H9 (cell line): ENCODE results near the gene UGT1A8. TPM values are rescaled to one million over a fixed set of nuclear protein-coding genes. Genes with fewer than 3 reads are reported as not detected.

ENCODE experiments used
- DNase-seq: peaks from one replicate; pipeline ENCODE4 v3.0.0-alpha.2; 2017
- H2AFZ ChIP-seq: one replicate; pipeline ENCODE4 v1.6.1; 2013; ENCODE audit warnings: mild to moderate bottlenecking, low read length, control low read depth, moderate library complexity
- H2AK5ac ChIP-seq: 2 replicates; pipeline ENCODE4 v1.6.1; 2013; ENCODE audit warnings: low read length, control low read depth, mixed read lengths; ENCODE audit not compliant: insufficient read length
- H2BK120ac ChIP-seq: one replicate; pipeline ENCODE4 v1.6.1; 2013; ENCODE audit warnings: low read depth, mild to moderate bottlenecking, low read length, control low read depth, inconsistent platforms; ENCODE audit not compliant: poor library complexity, severe bottlenecking
- H2BK12ac ChIP-seq: 2 replicates; pipeline ENCODE4 v1.6.1; 2013; ENCODE audit warnings: low read length, control low read depth, mixed read lengths, low read depth; ENCODE audit not compliant: insufficient read length
- H2BK15ac ChIP-seq: 2 replicates; pipeline ENCODE4 v1.6.1; 2013; ENCODE audit warnings: low read depth, low read length, control low read depth
- H2BK20ac ChIP-seq: one replicate; pipeline ENCODE4 v1.6.1; 2013; ENCODE audit warnings: low read depth, mild to moderate bottlenecking, low read length, control low read depth, inconsistent platforms; ENCODE audit not compliant: poor library complexity, severe bottlenecking
- H2BK5ac ChIP-seq: 2 replicates; pipeline ENCODE4 v1.6.1; 2013; ENCODE audit warnings: low read length, control low read depth, mixed read lengths; ENCODE audit not compliant: insufficient read length
- H3K14ac ChIP-seq: 2 replicates; pipeline ENCODE4 v1.6.1; 2013; ENCODE audit warnings: low read length, control low read depth; ENCODE audit not compliant: insufficient read depth
- H3K18ac ChIP-seq: 2 replicates; pipeline ENCODE4 v1.6.1; 2013; ENCODE audit warnings: low read depth, mild to moderate bottlenecking, mixed read lengths, low read length, control low read depth; ENCODE audit not compliant: insufficient read length
- H3K23ac ChIP-seq: 2 replicates; pipeline ENCODE4 v1.6.1; 2013; ENCODE audit warnings: low read length, control low read depth, mixed read lengths, low read depth; ENCODE audit not compliant: insufficient read length
- H3K23me2 ChIP-seq: 2 replicates; pipeline ENCODE4 v1.6.1; 2013; ENCODE audit warnings: low read depth, mild to moderate bottlenecking, mixed read lengths, low read length, control low read depth; ENCODE audit not compliant: insufficient read length, poor library complexity, severe bottlenecking
- H3K27ac ChIP-seq: 2 replicates; pipeline ENCODE4 v1.5.1; 2013; ENCODE audit warnings: low read length, control low read depth, mixed read lengths, low read depth; ENCODE audit not compliant: insufficient read length
- H3K27me3 ChIP-seq: 2 replicates; pipeline ENCODE4 v1.6.1; 2013; ENCODE audit warnings: low read length, control low read depth, inconsistent platforms; ENCODE audit not compliant: insufficient read depth
- H3K4ac ChIP-seq: 2 replicates; pipeline ENCODE4 v1.6.1; 2013; ENCODE audit warnings: low read depth, mild to moderate bottlenecking, control low read depth, inconsistent platforms, low read length, moderate library complexity
- H3K4me1 ChIP-seq: 2 replicates; pipeline ENCODE4 v1.6.1; 2013; ENCODE audit warnings: low read length, control low read depth, inconsistent platforms; ENCODE audit not compliant: insufficient read depth
- H3K4me2 ChIP-seq: 2 replicates; pipeline ENCODE4 v1.6.1; 2013; ENCODE audit warnings: low read length, control low read depth, mixed read lengths; ENCODE audit not compliant: insufficient read length, insufficient read depth
- H3K56ac ChIP-seq: 2 replicates; pipeline ENCODE4 v1.6.1; 2013; ENCODE audit warnings: low read depth, mild to moderate bottlenecking, mixed read lengths, low read length, control low read depth; ENCODE audit not compliant: insufficient read length
- H3K79me1 ChIP-seq: 2 replicates; pipeline ENCODE4 v1.6.1; 2013; ENCODE audit warnings: low read depth, mild to moderate bottlenecking, moderate library complexity, low read length, control low read depth, inconsistent platforms; ENCODE audit not compliant: insufficient read depth, poor library complexity, severe bottlenecking
- H3K79me2 ChIP-seq: 2 replicates; pipeline ENCODE4 v1.6.1; 2013; ENCODE audit warnings: low read length, control low read depth, inconsistent platforms; ENCODE audit not compliant: insufficient read depth
- H3K9ac ChIP-seq: 2 replicates; pipeline ENCODE4 v1.6.1; 2013; ENCODE audit warnings: low read length, control low read depth, mixed read lengths; ENCODE audit not compliant: insufficient read length; ENCODE audit errors: extremely low read depth
- H3K9me3 ChIP-seq: one replicate; pipeline ENCODE4 v1.6.1; 2013; ENCODE audit warnings: low read depth, low read length, inconsistent platforms; ENCODE audit not compliant: control insufficient read depth
- H3T11ph ChIP-seq: one replicate; pipeline ENCODE4 v1.6.1; 2013; ENCODE audit warnings: mild to moderate bottlenecking, low read length, control low read depth, inconsistent platforms
- H4K20me1 ChIP-seq: one replicate; pipeline ENCODE4 v1.6.1; 2013; ENCODE audit not compliant: control insufficient read depth, insufficient read length, insufficient read depth
- H4K5ac ChIP-seq: 2 replicates; pipeline ENCODE4 v1.6.1; 2013; ENCODE audit warnings: low read depth, mild to moderate bottlenecking, mixed read lengths, low read length, control low read depth; ENCODE audit not compliant: insufficient read length
- H4K8ac ChIP-seq: replicated peaks from 2 replicates; pipeline ENCODE4 v1.6.1; 2013; ENCODE audit warnings: low read length, control low read depth, mixed read lengths, low read depth; ENCODE audit not compliant: insufficient read length
- H4K91ac ChIP-seq: 2 replicates; pipeline ENCODE4 v1.6.1; 2013; ENCODE audit warnings: low read depth, mild to moderate bottlenecking, moderate library complexity, mixed read lengths, low read length, control low read depth; ENCODE audit not compliant: insufficient read length
- H3K27ac Mint-ChIP-seq, 3 experiments: 2 replicates in 2 of 3; 3 replicates in 1 of 3; pipeline ENCODE4 v1.8.0; 2020 to 2021; ENCODE audit warnings: mixed read lengths in 3 of 3, mild to moderate bottlenecking in 1 of 3, moderate library complexity in 1 of 3
- H3K27me3 Mint-ChIP-seq: 2 replicates; pipeline ENCODE4 v1.8.0; 2021; ENCODE audit warnings: low read depth, mild to moderate bottlenecking, moderate library complexity, mixed read lengths
- H3K36me3 Mint-ChIP-seq, 3 experiments: 2 replicates in 2 of 3; 3 replicates in 1 of 3; pipeline ENCODE4 v1.8.0; 2020 to 2021; ENCODE audit warnings: low read depth in 3 of 3, mixed read lengths in 3 of 3; ENCODE audit not compliant: insufficient read depth in 1 of 3
- H3K4me1 Mint-ChIP-seq, 2 experiments: 2 replicates each; pipeline ENCODE4 v1.8.0; 2020; ENCODE audit warnings: mixed read lengths in 2 of 2
- H3K4me3 Mint-ChIP-seq, 2 experiments: 2 replicates in 1 of 2; 3 replicates in 1 of 2; pipeline ENCODE4 v1.8.0; 2020 to 2021; ENCODE audit warnings: mild to moderate bottlenecking in 2 of 2, mixed read lengths in 2 of 2, moderate library complexity in 1 of 2
- H3K9me3 Mint-ChIP-seq, 2 experiments: 2 replicates in 1 of 2; 3 replicates in 1 of 2; pipeline ENCODE4 v1.8.0; 2020; ENCODE audit warnings: mild to moderate bottlenecking in 2 of 2, mixed read lengths in 2 of 2, moderate library complexity in 1 of 2
- CTCF ChIP-seq: fragments of 200-600 bp; sonication (generic); conservative IDR thresholded peaks from 3 replicates; pipeline ENCODE4 v1.8.0; 2021; ENCODE audit warnings: antibody characterized with exemption, mild to moderate bottlenecking
- WGBS: extraction: QIAGEN DNeasy Blood & Tissue Kit; methylation state at CpG from one replicate; pipeline ENCODE4 v1.1.7; 2013; ENCODE audit warnings: missing lambda C conversion rate, low lambda C conversion rate, mixed read lengths; ENCODE audit not compliant: insufficient read length; ENCODE audit errors: extremely low coverage; 5-methylcytosine and 5-hydroxymethylcytosine counted together
- total RNA-seq: library from RNA; stranded (reverse); gene quantifications from 2 replicates; pipeline ENCODE4 v1.2.1, GENCODE V29; 2021

UGT1A8 gene
- total RNA-seq, 1 experiment from 2014 or later: not detected

DNA sequence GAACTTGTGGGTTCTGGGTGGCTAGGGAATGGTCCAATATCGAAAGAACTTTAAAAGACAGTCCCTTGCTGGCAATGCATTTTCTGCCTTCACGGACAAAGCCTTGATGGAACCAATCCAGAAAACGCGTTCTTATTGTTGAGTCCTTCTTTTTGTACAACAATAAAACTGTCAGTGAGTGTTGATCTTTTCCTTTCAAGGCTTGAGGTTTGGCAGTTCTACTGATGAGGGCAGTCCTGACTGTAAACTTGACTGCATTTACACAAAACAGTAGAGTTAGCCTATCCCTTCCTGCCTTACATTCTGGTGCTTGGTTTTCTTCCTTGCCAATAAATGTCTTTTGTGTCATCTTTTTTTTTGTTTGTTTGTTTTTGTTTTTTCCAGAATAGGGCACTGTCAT, 61.8 kb downstream of the UGT1A8 start:
- no peak for TF ChIP-seq CTCF
- no peak overlapping the region for H3K18ac ChIP-seq
- H3K27ac Mint-ChIP-seq: no peak overlapping the region
- no peak overlapping the region for H3K27ac ChIP-seq
- no peak overlapping the region for H3K4me2 ChIP-seq
- H3K14ac ChIP-seq: no peak overlapping the region
- H2BK20ac ChIP-seq: no peak overlapping the region
- no peak overlapping the region for H2BK12ac ChIP-seq
- no peaks in the 10 kb centered on the region for H3K9me3 Mint-ChIP-seq
- no CpG with 5 or more reads among the region's 4 CpGs for WGBS
- no peak overlapping the region for H2BK5ac ChIP-seq
- no peak overlapping the region for H4K91ac ChIP-seq
- no peak overlapping the region for H2AK5ac ChIP-seq
- H2BK120ac ChIP-seq: no peak overlapping the region
- no peak overlapping the region for H2AFZ ChIP-seq
- H3T11ph ChIP-seq: no peak overlapping the region
- H3K23me2 ChIP-seq: no peaks in the 10 kb centered on the region
- H2BK15ac ChIP-seq: no peak overlapping the region
- H3K36me3 Mint-ChIP-seq: no peaks in the 10 kb centered on the region
- H3K79me2 ChIP-seq: no peaks in the 10 kb centered on the region
- H3K23ac ChIP-seq: no peak overlapping the region
- H4K20me1 ChIP-seq: no peaks in the 10 kb centered on the region
- no peaks in the 10 kb centered on the region for H3K27me3 ChIP-seq
- no peak overlapping the region for H3K56ac ChIP-seq
- no peaks in the 10 kb centered on the region; the same call in 1 of the 2 replicates for H3K4me1 ChIP-seq
- H4K8ac ChIP-seq: no peak overlapping the region
- no peak for DNase-seq
- H3K4me1 Mint-ChIP-seq: peaks cover 2 to 5% of the 10 kb centered on the region in 2 experiments; a peak in 3 of 4 replicates
- H3K4ac ChIP-seq: no peak overlapping the region
- peaks cover 3% of the 10 kb centered on the region; the same call in 1 of the 2 replicates for H3K27me3 Mint-ChIP-seq
- H4K5ac ChIP-seq: no peak overlapping the region
- H3K9me3 ChIP-seq: no peaks in the 10 kb centered on the region
- no peaks in the 10 kb centered on the region for H3K79me1 ChIP-seq
- H3K4me3 Mint-ChIP-seq: no peak overlapping the region
- H3K9ac ChIP-seq: no peak overlapping the region
